Endothelial cell of umbilical vein (primary cell): ENCODE data around the gene SCGB2B2.
A peak's percentile ranks its signal among the peaks of the same experiment; 100 is the strongest.

Source experiments
- CTCF ChIP-seq, 2 donors: IDR thresholded peaks; 1 replicate in 1 of 2; 2 replicates in 1 of 2; pipeline ENCODE4 v1.5.1; 2011; ENCODE audit warnings: low read length in 2 of 2, mild to moderate bottlenecking in 2 of 2, moderate library complexity in 2 of 2, control low read depth in 1 of 2, inconsistent platforms in 1 of 2, low read depth in 1 of 2; ENCODE audit not compliant: insufficient read depth in 1 of 2; ENCODE audit errors: extremely low read depth in 1 of 2
- MYC ChIP-seq: IDR thresholded peaks from one replicate; pipeline ENCODE4 v1.6.1; 2011; ENCODE audit warnings: mild to moderate bottlenecking, low read depth, low read length
- TF ChIP-seq, protein P1 (sequence below): IDR thresholded peaks from 2 replicates; pipeline ENCODE4 v1.6.1; 2011; ENCODE audit not compliant: insufficient read depth, insufficient read length

- TF ChIP-seq CTCF (IDR thresholded peaks at IDR 0.05; ENCODE audit: extremely low read depth in 1 of 2, insufficient read depth in 1 of 2, low read depth in 1 of 2, low read length in 2 of 2) (no peak), MYC (no peak)
- TF ChIP-seq, protein P1, sequence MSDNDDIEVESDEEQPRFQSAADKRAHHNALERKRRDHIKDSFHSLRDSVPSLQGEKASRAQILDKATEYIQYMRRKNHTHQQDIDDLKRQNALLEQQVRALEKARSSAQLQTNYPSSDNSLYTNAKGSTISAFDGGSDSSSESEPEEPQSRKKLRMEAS: peak; percentile 76
Observed at GRCh38 chr19:34677386-34678084, 576 bp upstream of the SCGB2B2 start, which contains the start of gene ZNF302.
